Measurements from ENCODE around the gene RPS6KA2. TPM values are rescaled to one million over a fixed set of nuclear protein-coding genes. Genes with fewer than 3 reads are reported as not detected.

Gene RPS6KA2
- total and polyA plus RNA-seq, 2 donors (not counting 3 experiments of a cell fraction or from before 2014, with no cell fraction given) = 54.5 to 75.8 TPM

DNA sequence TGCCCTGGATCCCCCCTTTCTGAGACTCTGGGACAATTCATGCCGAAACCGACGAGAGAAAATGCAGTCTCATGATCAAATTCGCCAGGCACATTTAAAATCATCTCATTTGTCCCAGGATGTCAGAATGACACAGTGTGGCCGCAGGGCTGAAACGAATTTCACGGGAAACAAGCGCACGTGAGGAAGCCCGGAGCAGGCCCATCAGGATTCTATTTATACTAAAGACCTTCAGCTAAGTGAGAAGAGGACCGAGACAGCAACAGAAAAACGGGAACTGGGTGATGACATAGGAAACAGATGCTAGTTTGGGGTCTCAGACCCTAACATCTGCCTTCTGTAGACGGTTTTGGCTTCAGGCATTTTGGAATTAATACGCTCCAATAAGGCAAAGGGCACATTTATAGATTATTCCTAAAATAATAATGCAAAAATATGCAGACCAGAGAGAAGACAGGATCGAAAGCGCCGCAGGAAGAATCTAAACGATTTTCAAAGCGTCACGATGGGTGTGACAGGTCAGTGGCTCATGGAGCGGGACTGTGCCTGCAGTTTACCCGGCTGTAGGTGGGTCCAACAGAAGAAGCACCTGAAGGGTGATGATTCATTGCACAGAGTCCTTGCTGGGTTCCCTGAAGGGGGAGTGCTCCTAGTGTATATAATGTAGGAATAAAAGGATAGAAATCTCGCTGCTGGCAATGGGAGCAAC, 163.5 kb downstream of the RPS6KA2 start:
- FAIRE-seq (no peak), DNase-seq (ENCODE audit: low read depth, low spot score) (no peak)
- intact Hi-C loops (cut with micrococcal nuclease) (no loop called here), dilution Hi-C loops (cut with MboI; ENCODE audit: extremely low pct_ligation_motif_present, low sequenced_read_pairs) (no loop called here)
- Histone ChIP-seq H3K9ac (replicated peaks; ENCODE audit: extremely low read depth, insufficient read depth, low read length) (no peak overlapping the region), H3K4me2 (ENCODE audit: insufficient read depth, low read length) (no peak overlapping the region), H3K4me1 (ENCODE audit: control insufficient read depth, extremely low read depth, insufficient read depth, low read length) (peaks cover 6% of the 10 kb centered on the region), H3K27me3 (ENCODE audit: control insufficient read depth in 2 of 2, insufficient read depth in 2 of 2, low read length in 2 of 2) (no peaks in the 10 kb centered on the region), H4K20me1 (replicated peaks; ENCODE audit: control insufficient read depth, extremely low read depth, insufficient read depth, low read length) (no peaks in the 10 kb centered on the region), H3K79me2 (ENCODE audit: control insufficient read depth, insufficient read depth, low read length) (no peaks in the 10 kb centered on the region), H2AFZ (ENCODE audit: low read depth, low read length) (no peak overlapping the region), H3K36me3 (ENCODE audit: control insufficient read depth in 2 of 2, extremely low read depth in 1 of 2, insufficient read depth in 2 of 2, low read length in 2 of 2) (peaks cover 0 to 23% of the 10 kb centered on the region in 2 experiments), H3K9me3 (replicated peaks; ENCODE audit: control insufficient read depth, insufficient read depth, low read length) (no peaks in the 10 kb centered on the region), H3K9me1 (replicated peaks; ENCODE audit: control insufficient read depth, extremely low read depth, insufficient read depth, low read length) (no peaks in the 10 kb centered on the region), H3K4me3 (replicated peaks in 1 of 3; ENCODE audit: insufficient read depth in 1 of 3, low read depth in 1 of 3, low read length in 3 of 3) (no peak overlapping the region), H3K27ac (ENCODE audit: insufficient read depth, low read depth, low read length) (no peak overlapping the region)
- BruUV-seq (replicated peaks) = no TSS peak
- TF ChIP-seq JUN (IDR thresholded peaks at IDR 0.05; ENCODE audit: borderline replicate concordance, insufficient read depth, insufficient read length, low read depth) (no peak), GATA2 (IDR thresholded peaks at IDR 0.05; ENCODE audit: insufficient read depth, insufficient read length, low read depth, low read length) (no peak), POLR2A (IDR thresholded peaks at IDR 0.05; ENCODE audit: low read depth, low read length) (no peak), FOS (IDR thresholded peaks at IDR 0.05; ENCODE audit: borderline replicate concordance, insufficient read depth, low read length) (no peak), MYC (IDR thresholded peaks at IDR 0.05; ENCODE audit: low read depth, low read length) (no peak), EZH2 (IDR thresholded peaks at IDR 0.05; ENCODE audit: borderline replicate concordance, low read depth, low read length, severe bottlenecking) (no peak), POLR2AphosphoS5 (IDR thresholded peaks at IDR 0.05; ENCODE audit: insufficient read depth, low read depth, low read length) (no peak)
- TF ChIP-seq, protein P1, sequence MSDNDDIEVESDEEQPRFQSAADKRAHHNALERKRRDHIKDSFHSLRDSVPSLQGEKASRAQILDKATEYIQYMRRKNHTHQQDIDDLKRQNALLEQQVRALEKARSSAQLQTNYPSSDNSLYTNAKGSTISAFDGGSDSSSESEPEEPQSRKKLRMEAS (IDR thresholded peaks at IDR 0.05; ENCODE audit: insufficient read depth, insufficient read length) = no peak
- TF ChIP-seq, protein P2, sequence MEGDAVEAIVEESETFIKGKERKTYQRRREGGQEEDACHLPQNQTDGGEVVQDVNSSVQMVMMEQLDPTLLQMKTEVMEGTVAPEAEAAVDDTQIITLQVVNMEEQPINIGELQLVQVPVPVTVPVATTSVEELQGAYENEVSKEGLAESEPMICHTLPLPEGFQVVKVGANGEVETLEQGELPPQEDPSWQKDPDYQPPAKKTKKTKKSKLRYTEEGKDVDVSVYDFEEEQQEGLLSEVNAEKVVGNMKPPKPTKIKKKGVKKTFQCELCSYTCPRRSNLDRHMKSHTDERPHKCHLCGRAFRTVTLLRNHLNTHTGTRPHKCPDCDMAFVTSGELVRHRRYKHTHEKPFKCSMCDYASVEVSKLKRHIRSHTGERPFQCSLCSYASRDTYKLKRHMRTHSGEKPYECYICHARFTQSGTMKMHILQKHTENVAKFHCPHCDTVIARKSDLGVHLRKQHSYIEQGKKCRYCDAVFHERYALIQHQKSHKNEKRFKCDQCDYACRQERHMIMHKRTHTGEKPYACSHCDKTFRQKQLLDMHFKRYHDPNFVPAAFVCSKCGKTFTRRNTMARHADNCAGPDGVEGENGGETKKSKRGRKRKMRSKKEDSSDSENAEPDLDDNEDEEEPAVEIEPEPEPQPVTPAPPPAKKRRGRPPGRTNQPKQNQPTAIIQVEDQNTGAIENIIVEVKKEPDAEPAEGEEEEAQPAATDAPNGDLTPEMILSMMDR (IDR thresholded peaks at IDR 0.05; ENCODE audit: extremely low read depth in 1 of 2, insufficient read depth in 1 of 2, low read depth in 1 of 2, low read length in 2 of 2) = no peak
- POLR2A ChIA-PET = no interaction called here
- CTCF ChIA-PET = no interaction called here

Measured in endothelial cell of umbilical vein (primary cell).